Thyroid gland (tissue), 4 donors: ENCODE data around the gene DIP2C. TPM values are rescaled to one million over a fixed set of nuclear protein-coding genes. Genes with fewer than 3 reads are reported as not detected.

Experiments
- DNase-seq, 2 donors: peaks; one replicate each; pipeline ENCODE4 v3.0.0-alpha.2; 2019
- H3K27ac ChIP-seq, 3 donors: fragments of 200-600 bp; sonication (generic); 1 replicate in 2 of 3; 2 replicates in 1 of 3; pipeline ENCODE4 v1.5.1; 2016 to 2019; ENCODE audit warnings: mild to moderate bottlenecking in 1 of 3, moderate library complexity in 1 of 3
- H3K27me3 ChIP-seq: fragments of 200-600 bp; sonication (generic); one replicate; pipeline ENCODE4 v1.5.1; 2019
- H3K36me3 ChIP-seq, 2 donors: fragments of 200-600 bp; sonication (generic); one replicate each; pipeline ENCODE4 v1.5.1; 2016 to 2019
- H3K4me1 ChIP-seq, 2 donors: fragments of 200-600 bp; sonication (generic); one replicate each; pipeline ENCODE4 v1.5.1; 2017 to 2019
- H3K4me3 ChIP-seq, 3 donors: fragments of 200-600 bp; sonication (generic); replicated peaks in 1 of 3; 1 replicate in 2 of 3; 2 replicates in 1 of 3; pipeline ENCODE4 v1.5.1; 2016; ENCODE audit warnings: mild to moderate bottlenecking in 1 of 3
- H3K9me3 ChIP-seq: fragments of 200-600 bp; sonication (generic); one replicate; pipeline ENCODE4 v1.5.1; 2017
- CTCF ChIP-seq, 6 experiments: fragments of 200-600 bp in 3 of 6; fragments of 450-650 bp in 3 of 6; sonication (generic) in 3 of 6; IDR thresholded peaks; one replicate each; pipeline ENCODE4 v1.5.1; 2016 to 2019; ENCODE audit warnings: antibody characterized with exemption in 6 of 6, mild to moderate bottlenecking in 2 of 6, inconsistent platforms in 1 of 6, moderate library complexity in 1 of 6
- POLR2A ChIP-seq, 2 donors: fragments of 450-650 bp; IDR thresholded peaks; one replicate each; pipeline ENCODE4 v1.6.1; 2017; ENCODE audit warnings: antibody characterized with exemption in 2 of 2, mild to moderate bottlenecking in 2 of 2, moderate library complexity in 1 of 2
- WGBS, 2 donors: methylation state at CpG; one replicate each; pipeline ENCODE4 v1.1.5; 2017; 5-methylcytosine and 5-hydroxymethylcytosine counted together
- intact Hi-C: fragments of 100-400 bp; cut with DNase I; formaldehyde crosslinking; loops from one replicate; pipeline ENCODE4 v1.15.1; 2023
- total RNA-seq, 4 donors: library from RNA; depleted of rRNA; stranded (reverse); fragments of >200 nt; gene quantifications; one replicate each; pipeline ENCODE4 v1.2.3, GENCODE V29; 2016

The DIP2C gene
- total RNA-seq, 4 donors from 2014 or later, result 11.4 to 14.6 (median 12.3) TPM

- intact Hi-C loops, result no loop called here
Measured at GRCh38 chr10:652233-652632, 37.2 kb downstream of the DIP2C start.

GRCh38 chr10:651692-652091 is 37.8 kb downstream of the DIP2C start:
- DNase-seq, result no peak
- 97% methylated on average over 12 of the region's 12 CpGs for WGBS, 2 donors
- no peak overlapping the region for H3K4me3 ChIP-seq

More at GRCh38 chr10:652233-652632, 37.2 kb downstream of the DIP2C start:
- H3K4me3 ChIP-seq, result no peak overlapping the region
- H3K27ac ChIP-seq, result no peak overlapping the region
- H3K4me1 ChIP-seq, result peaks cover 0 to 8% of the 10 kb centered on the region in 2 donors
- no peaks in the 10 kb centered on the region for H3K27me3 ChIP-seq
- H3K36me3 ChIP-seq, result no peaks in the 10 kb centered on the region
- 91 to 95% methylated on average over 15 of the region's 15 CpGs for WGBS, 2 donors
- H3K9me3 ChIP-seq, result no peaks in the 10 kb centered on the region
- TF ChIP-seq POLR2A (IDR thresholded peaks at IDR 0.05), result no peak
- no peak for TF ChIP-seq CTCF (IDR thresholded peaks at IDR 0.05)
- no peak for DNase-seq

GRCh38 chr10:650886-651615 is 38.4 kb downstream of the DIP2C start:
- WGBS, 2 donors, result 78 to 79% methylated on average over 20 of the region's 20 CpGs
- Histone ChIP-seq H3K9me3 (no peaks in the 10 kb centered on the region), H3K4me1 (peaks cover 0 to 8% of the 10 kb centered on the region in 2 donors), H3K36me3 (no peaks in the 10 kb centered on the region), H3K27me3 (no peaks in the 10 kb centered on the region), H3K27ac (no peak overlapping the region), H3K4me3 (no peak overlapping the region)
- TF ChIP-seq CTCF (IDR thresholded peaks at IDR 0.05) (no peak), POLR2A (IDR thresholded peaks at IDR 0.05) (no peak)
- DNase-seq, result no peak
- intact Hi-C loops, result no loop called here

More at GRCh38 chr10:651692-652091, 37.8 kb downstream of the DIP2C start:
- H3K4me1 ChIP-seq, result peaks cover 0 to 8% of the 10 kb centered on the region in 2 donors
- TF ChIP-seq CTCF (IDR thresholded peaks at IDR 0.05), result no peak
- TF ChIP-seq POLR2A (IDR thresholded peaks at IDR 0.05), result no peak
- intact Hi-C loops, result no loop called here
- H3K27me3 ChIP-seq, result no peaks in the 10 kb centered on the region
- no peaks in the 10 kb centered on the region for H3K9me3 ChIP-seq
- H3K36me3 ChIP-seq, result no peaks in the 10 kb centered on the region
- H3K27ac ChIP-seq, result no peak overlapping the region

GRCh38 chr10:650441-650851 is 39.0 kb downstream of the DIP2C start:
- WGBS, 2 donors, result 68 to 81% methylated on average over 6 to 9 of the region's 10 CpGs
- Histone ChIP-seq H3K27me3 (no peaks in the 10 kb centered on the region), H3K9me3 (no peaks in the 10 kb centered on the region), H3K27ac (no peak overlapping the region), H3K4me1 (peaks cover 0 to 8% of the 10 kb centered on the region in 2 donors), H3K4me3 (no peak overlapping the region), H3K36me3 (no peaks in the 10 kb centered on the region)
- intact Hi-C loops, result no loop called here
- DNase-seq, result no peak
- TF ChIP-seq POLR2A (IDR thresholded peaks at IDR 0.05) (no peak), CTCF (IDR thresholded peaks at IDR 0.05) (no peak)

- no peak for DNase-seq
- no peak overlapping the region for H3K27ac ChIP-seq
- peaks cover 0 to 8% of the 10 kb centered on the region in 2 donors for H3K4me1 ChIP-seq
- no peaks in the 10 kb centered on the region for H3K9me3 ChIP-seq
- intact Hi-C loops, result no loop called here
- 77% methylated on average over 17 to 18 of the region's 24 CpGs for WGBS, 2 donors
- no peak overlapping the region for H3K4me3 ChIP-seq
- no peak for TF ChIP-seq CTCF (IDR thresholded peaks at IDR 0.05)
- no peak for TF ChIP-seq POLR2A (IDR thresholded peaks at IDR 0.05)
- H3K27me3 ChIP-seq, result no peaks in the 10 kb centered on the region
- H3K36me3 ChIP-seq, result no peaks in the 10 kb centered on the region
Measured at GRCh38 chr10:649798-650440, 39.5 kb downstream of the DIP2C start.
